Purkinje cell (primary cell): ENCODE data around the gene GYS2. TPM values are rescaled to one million over a fixed set of nuclear protein-coding genes. Genes with fewer than 3 reads are reported as not detected.

Source experiments
- polyA plus RNA-seq: library from polyadenylated mRNA; unstranded; fragments of >200 nt; fragmentation: Nextera tagmentation; gene quantifications from 2 replicates; pipeline ENCODE4 v1.2.1, GENCODE V29; 2014

The GYS2 gene
- polyA plus RNA-seq = not detected in 2 replicates

GRCh38 chr12:21604245-21605101 lies at the start of gene GYS2:
Gene GYS2 (minus strand): TSS chr12:21604847. CDS start chr12:21604592, 255 bp downstream.

GRCh38 chr12:21526053-21526452 lies 78.6 kb downstream of the GYS2 start, which contains the start of gene SPX:
Gene SPX (plus strand): TSS chr12:21526296. CDS start chr12:21526473, 177 bp downstream.

GRCh38 chr12:21501258-21502163 lies 103.1 kb downstream of the GYS2 start, which contains the start of the genes GOLT1B and RECQL:
Gene GOLT1B (plus strand): TSS chr12:21501789. CDS start chr12:21501924, 135 bp downstream.
Gene RECQL (minus strand): TSS chr12:21501635. CDS start chr12:21499570, 2,065 bp downstream.

Other genes with a start within 250 kb of the GYS2 start
- not detected in 2 replicates for gene IAPP, start 231.9 kb downstream of the GYS2 start, polyA plus RNA-seq
- 35.3 and 35.6 TPM in 2 replicates for gene PYROXD1, start 167.2 kb downstream of the GYS2 start, polyA plus RNA-seq
- 18.5 and 21.6 TPM in 2 replicates for gene RECQL, start 103.2 kb downstream of the GYS2 start, polyA plus RNA-seq
- gene GOLT1B, start 103.1 kb downstream of the GYS2 start, polyA plus RNA-seq = 76.5 and 89.4 TPM in 2 replicates
- 1.6 TPM in 1 of 2 replicates, not detected in the other for gene SPX, start 78.6 kb downstream of the GYS2 start, polyA plus RNA-seq
- 1,800 and 2,074 TPM in 2 replicates for gene LDHB, start 53.0 kb upstream of the GYS2 start, polyA plus RNA-seq
- 3.9 and 4.6 TPM in 2 replicates for gene KCNJ8, start 169.9 kb upstream of the GYS2 start, polyA plus RNA-seq